Adrenal gland (tissue), 12 donors: ENCODE results near the gene KIAA0513. TPM values are rescaled to one million over a fixed set of nuclear protein-coding genes. Genes with fewer than 3 reads are reported as not detected.
A peak's percentile ranks its signal among the peaks of the same experiment; 100 is the strongest.
"Not testable (repeated sequence)": the region's sequence is repeated elsewhere in the genome, so short reads cannot be mapped to it uniquely, and the experiment has no call there.

Experiments used
- DNase-seq, 7 donors: peaks; one replicate each; pipeline ENCODE4 v3.0.0-alpha.2; 2019 to 2020
- H3K27ac ChIP-seq, 5 donors: fragments of 200-600 bp; sonication (generic) in 4 of 5; 1 replicate in 3 of 5; 2 replicates in 2 of 5; pipeline versions ENCODE4 v1.5.1 to v1.8.0; 2016 to 2020; ENCODE audit warnings: mild to moderate bottlenecking in 1 of 5
- H3K27me3 ChIP-seq: fragments of 200-600 bp; 2 replicates; pipeline ENCODE4 v1.8.0; 2021
- H3K36me3 ChIP-seq, 2 donors: fragments of 200-600 bp; replicated peaks in 1 of 2; 1 replicate in 1 of 2; 2 replicates in 1 of 2; pipeline versions ENCODE4 v1.5.1 to v1.8.0; 2018 to 2022
- H3K4me1 ChIP-seq, 2 donors: fragments of 200-600 bp; replicated peaks in 1 of 2; 1 replicate in 1 of 2; 2 replicates in 1 of 2; pipeline versions ENCODE4 v1.5.1 to v1.8.0; 2018 to 2021
- H3K4me3 ChIP-seq, 4 donors: fragments of 200-600 bp; sonication (generic) in 3 of 4; one replicate each; pipeline ENCODE4 v1.5.1; 2016 to 2018
- H3K9me3 ChIP-seq, 3 donors: fragments of 200-600 bp; sonication (generic) in 1 of 3; replicated peaks in 1 of 3; 1 replicate in 2 of 3; 2 replicates in 1 of 3; pipeline versions ENCODE4 v1.5.1 to v1.8.0; 2016 to 2021
- POLR2A ChIP-seq, 2 donors: fragments of 450-650 bp; IDR thresholded peaks; one replicate each; pipeline ENCODE4 v1.6.1; 2017; ENCODE audit warnings: antibody characterized with exemption in 2 of 2, mild to moderate bottlenecking in 2 of 2, moderate library complexity in 1 of 2
- WGBS, 4 donors: extraction: QIAGEN DNeasy Blood & Tissue Kit in 2 of 4; methylation state at CpG; one replicate each; pipeline versions ENCODE4 v1.1.5 to v1.1.7; 2013 to 2017; 5-methylcytosine and 5-hydroxymethylcytosine counted together
- intact Hi-C, 2 donors: fragments of 100-400 bp; cut with DNase I; formaldehyde crosslinking; loops; one replicate each; pipeline versions ENCODE4 v1.14.1 to v1.15.0; 2022 to 2023
- polyA plus RNA-seq, 3 donors: library from polyadenylated mRNA; stranded (reverse); fragments of 200-250 nt in 2 of 3; fragments of 350-450 nt in 1 of 3; fragmentation: Illumina TruSeq in 1 of 3; extraction: RNeasy Lipid Tissue Mini Kit (QIAGEN cat#74804) in 1 of 3; gene quantifications; one replicate each; pipeline ENCODE4 v1.2.3, GENCODE V29; 2013 to 2014
- total RNA-seq, 9 donors: library from RNA; depleted of rRNA in 4 of 9; stranded (reverse); fragments of >200 nt in 4 of 9; fragments of 120-200 nt in 1 of 9; fragmentation: NEBNext Ultra II Directional in 1 of 9; extraction: Animal tissue kit (Norgen Biotek cat#: 25700) in 1 of 9; gene quantifications; one replicate each; pipeline versions ENCODE4 v1.1.0 to v1.2.4, GENCODE V29; 2013 to 2023
- TF ChIP-seq, protein P1 (sequence below), 6 experiments: fragments of 450-650 bp in 4 of 6; fragments of 200-600 bp in 2 of 6; sonication (generic) in 1 of 6; IDR thresholded peaks; 1 replicate in 5 of 6; 2 replicates in 1 of 6; pipeline versions ENCODE4 v1.5.1 to v1.8.0; 2016 to 2021; ENCODE audit warnings: antibody characterized with exemption in 6 of 6, mild to moderate bottlenecking in 2 of 6, moderate library complexity in 1 of 6
- donor health status: healthy with polysubstance abuse.
- donor health status: Bipolar disorder and iron deficiency.
- donor health status: DM: yes; HTN: yes; CAD: no.
- donor health status: DM: no; HTN: no; CAD: no.
- donor health status: DM: no; HTN: no; CAD: no.
- donor health status: DM: yes; HTN: yes; CAD: no.

Gene KIAA0513
- total and polyA plus RNA-seq, 12 donors = 7.5 to 36.7 (median 17.8) TPM

DNA sequence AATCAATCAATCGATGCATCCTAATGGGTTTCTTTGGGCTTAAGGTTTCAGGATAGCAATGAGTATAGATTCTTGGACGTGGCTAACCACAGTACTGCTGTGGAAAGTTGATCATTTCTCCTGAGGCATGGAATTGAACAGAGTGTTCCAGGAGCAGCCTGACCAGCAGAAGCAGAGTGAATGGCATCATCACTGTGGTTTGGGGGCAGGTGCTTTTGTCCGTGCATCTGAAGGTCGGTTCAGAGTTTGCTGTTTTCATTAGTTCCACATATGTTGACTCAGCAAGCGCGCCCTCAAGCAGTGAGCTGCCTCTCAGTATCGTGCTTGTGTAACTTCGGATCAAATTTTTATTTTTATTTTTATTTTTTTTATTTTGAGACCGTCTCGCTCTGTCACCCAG is 24.9 kb downstream of the KIAA0513 start:
- Histone ChIP-seq H3K36me3 (no peaks in the 10 kb centered on the region), H3K27ac (no peak overlapping the region), H3K9me3 (no peaks in the 10 kb centered on the region), H3K4me3 (no peak overlapping the region), H3K27me3 (no peaks in the 10 kb centered on the region), H3K4me1 (peaks cover 13 to 39% of the 10 kb centered on the region in 2 donors)
- intact Hi-C loops = no loop called here
- no peak for TF ChIP-seq POLR2A (IDR thresholded peaks at IDR 0.05)
- TF ChIP-seq, protein P1, sequence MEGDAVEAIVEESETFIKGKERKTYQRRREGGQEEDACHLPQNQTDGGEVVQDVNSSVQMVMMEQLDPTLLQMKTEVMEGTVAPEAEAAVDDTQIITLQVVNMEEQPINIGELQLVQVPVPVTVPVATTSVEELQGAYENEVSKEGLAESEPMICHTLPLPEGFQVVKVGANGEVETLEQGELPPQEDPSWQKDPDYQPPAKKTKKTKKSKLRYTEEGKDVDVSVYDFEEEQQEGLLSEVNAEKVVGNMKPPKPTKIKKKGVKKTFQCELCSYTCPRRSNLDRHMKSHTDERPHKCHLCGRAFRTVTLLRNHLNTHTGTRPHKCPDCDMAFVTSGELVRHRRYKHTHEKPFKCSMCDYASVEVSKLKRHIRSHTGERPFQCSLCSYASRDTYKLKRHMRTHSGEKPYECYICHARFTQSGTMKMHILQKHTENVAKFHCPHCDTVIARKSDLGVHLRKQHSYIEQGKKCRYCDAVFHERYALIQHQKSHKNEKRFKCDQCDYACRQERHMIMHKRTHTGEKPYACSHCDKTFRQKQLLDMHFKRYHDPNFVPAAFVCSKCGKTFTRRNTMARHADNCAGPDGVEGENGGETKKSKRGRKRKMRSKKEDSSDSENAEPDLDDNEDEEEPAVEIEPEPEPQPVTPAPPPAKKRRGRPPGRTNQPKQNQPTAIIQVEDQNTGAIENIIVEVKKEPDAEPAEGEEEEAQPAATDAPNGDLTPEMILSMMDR (IDR thresholded peaks at IDR 0.05) = no peak
- no peak for DNase-seq
- 89 to 95% (median 93%) methylated on average over 10 of the region's 10 CpGs for WGBS, 4 donors

DNA sequence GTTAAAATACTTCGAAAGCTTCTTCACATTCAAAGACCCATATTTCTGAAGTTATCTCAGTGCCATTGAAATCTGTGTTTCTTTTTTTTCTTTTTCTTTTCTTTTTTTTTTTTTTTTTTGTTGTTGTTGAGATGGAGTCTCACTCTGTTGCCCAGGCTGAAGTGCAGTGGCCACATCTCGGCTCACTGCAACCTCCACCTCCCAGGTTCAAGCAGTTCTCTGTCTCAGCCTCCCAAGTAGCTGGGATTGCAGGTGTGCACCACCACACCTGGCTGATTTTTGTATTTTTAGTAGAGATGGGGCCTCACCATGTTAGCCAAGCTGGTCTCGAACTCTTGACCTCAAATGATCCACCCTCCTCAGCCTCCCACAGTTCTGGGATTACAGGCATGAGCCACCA is 26.7 kb downstream of the KIAA0513 start:
- H3K9me3 ChIP-seq, H3K27me3 ChIP-seq, H3K36me3 ChIP-seq, H3K4me3 ChIP-seq, intact Hi-C loops, DNase-seq: not testable (repeated sequence)
- 82 to 98% (median 96%) methylated on average over 3 of the region's 3 CpGs for WGBS, 4 donors
- peak overlapping the region in 2 of 5 donors; percentile 83 to 85 for H3K27ac ChIP-seq
- H3K4me1 ChIP-seq = peaks cover 13 to 32% of the 10 kb centered on the region in 2 donors

DNA sequence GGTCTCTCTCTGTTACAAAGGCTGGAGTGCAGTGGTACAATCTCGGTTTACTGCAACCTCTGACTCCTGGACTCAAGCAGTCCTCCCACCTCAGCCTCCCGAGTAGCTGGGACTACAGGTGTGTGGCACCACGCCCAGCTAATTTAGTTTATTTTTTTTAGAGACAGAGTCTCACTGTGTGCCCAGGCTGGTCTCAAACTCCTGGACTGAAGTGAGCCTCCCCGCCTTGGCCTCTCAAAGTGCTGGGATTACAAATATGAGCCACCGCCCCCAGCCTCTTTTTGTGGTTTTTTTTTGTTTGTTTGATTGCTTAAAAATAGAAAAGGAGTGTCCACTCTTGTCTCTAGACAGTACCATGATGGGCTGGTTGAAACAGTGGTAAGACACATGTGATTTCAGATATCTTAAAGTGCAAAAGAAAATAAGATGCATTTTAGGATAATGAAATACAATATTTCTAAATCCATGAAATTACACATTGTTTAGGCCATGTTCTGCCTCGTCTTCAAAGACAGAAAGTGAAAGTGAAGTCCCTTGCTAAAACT is 27.4 kb downstream of the KIAA0513 start:
- H3K27me3 ChIP-seq = no peaks in the 10 kb centered on the region
- no peaks in the 10 kb centered on the region for H3K36me3 ChIP-seq
- DNase-seq = no peak
- H3K27ac ChIP-seq = peak overlapping the region; percentile 57 to 85 (median 72)
- TF ChIP-seq POLR2A (IDR thresholded peaks at IDR 0.05) = no peak
- TF ChIP-seq, protein P1 (IDR thresholded peaks at IDR 0.05) = no peak
- WGBS, 4 donors = 59 to 68% (median 63%) methylated on average over 6 of the region's 6 CpGs
- no peaks in the 10 kb centered on the region for H3K9me3 ChIP-seq
- intact Hi-C loops = no loop called here
- peaks cover 13 to 32% of the 10 kb centered on the region in 2 donors for H3K4me1 ChIP-seq
- peak overlapping the region in 1 of 4 donors; percentile 31 for H3K4me3 ChIP-seq

DNA sequence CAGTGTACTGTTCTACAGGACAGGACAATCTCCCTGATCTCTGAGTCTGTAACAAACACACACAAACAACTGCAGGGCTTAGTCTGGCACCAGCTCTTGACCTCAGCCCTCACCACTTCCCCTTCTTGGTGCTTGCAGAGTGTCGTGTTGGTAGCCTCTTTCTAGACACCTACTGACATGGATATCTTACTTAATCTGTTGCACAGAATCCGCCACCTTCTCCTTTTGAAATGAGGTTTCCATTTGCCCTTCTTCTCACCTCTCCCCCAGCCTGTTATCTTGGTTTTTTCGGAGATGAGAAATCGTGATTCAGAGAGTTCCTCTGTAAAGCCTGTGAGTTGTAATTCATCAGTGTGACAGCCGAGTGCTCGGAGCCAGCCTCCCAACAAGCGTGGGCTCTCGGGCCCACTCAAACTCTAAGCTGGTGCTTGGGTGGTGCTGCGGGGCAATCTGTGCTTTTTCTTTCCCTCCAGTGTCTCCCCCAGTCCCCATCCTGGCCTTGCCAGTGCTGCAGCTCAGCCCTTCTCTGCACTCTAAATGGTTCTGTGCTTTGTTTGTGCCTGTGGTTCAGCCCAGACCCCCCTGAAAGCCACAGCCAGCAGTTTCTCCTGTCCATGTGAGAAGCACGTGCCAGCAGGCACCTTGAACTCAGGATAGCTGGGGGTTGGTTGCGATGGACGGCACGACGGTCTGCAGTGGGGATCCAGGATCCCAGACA is 28.1 kb downstream of the KIAA0513 start:
- Histone ChIP-seq H3K9me3 (no peaks in the 10 kb centered on the region), H3K4me1 (peaks cover 13 to 30% of the 10 kb centered on the region in 2 donors), H3K4me3 (peak overlapping the region in 2 of 4 donors; percentile 8 to 31), H3K27ac (peak overlapping the region; percentile 57 to 85 (median 72)), H3K36me3 (no peaks in the 10 kb centered on the region), H3K27me3 (no peaks in the 10 kb centered on the region)
- DNase-seq = peak in 6 of 7 donors; percentile 56 to 86 (median 68)
- TF ChIP-seq POLR2A (IDR thresholded peaks at IDR 0.05) = no peak
- TF ChIP-seq, protein P1 (IDR thresholded peaks at IDR 0.05) = no peak
- WGBS, 4 donors = 5 to 16% (median 9%) methylated on average over 10 to 14 of the region's 14 CpGs
- intact Hi-C loops = no loop called here
